ENCODE measurements around the gene HCN1. TPM values are rescaled to one million over a fixed set of nuclear protein-coding genes. Genes with fewer than 3 reads are reported as not detected.

HCN1 gene
- total RNA-seq, 6 experiments from 2014 or later, result not detected

DNA sequence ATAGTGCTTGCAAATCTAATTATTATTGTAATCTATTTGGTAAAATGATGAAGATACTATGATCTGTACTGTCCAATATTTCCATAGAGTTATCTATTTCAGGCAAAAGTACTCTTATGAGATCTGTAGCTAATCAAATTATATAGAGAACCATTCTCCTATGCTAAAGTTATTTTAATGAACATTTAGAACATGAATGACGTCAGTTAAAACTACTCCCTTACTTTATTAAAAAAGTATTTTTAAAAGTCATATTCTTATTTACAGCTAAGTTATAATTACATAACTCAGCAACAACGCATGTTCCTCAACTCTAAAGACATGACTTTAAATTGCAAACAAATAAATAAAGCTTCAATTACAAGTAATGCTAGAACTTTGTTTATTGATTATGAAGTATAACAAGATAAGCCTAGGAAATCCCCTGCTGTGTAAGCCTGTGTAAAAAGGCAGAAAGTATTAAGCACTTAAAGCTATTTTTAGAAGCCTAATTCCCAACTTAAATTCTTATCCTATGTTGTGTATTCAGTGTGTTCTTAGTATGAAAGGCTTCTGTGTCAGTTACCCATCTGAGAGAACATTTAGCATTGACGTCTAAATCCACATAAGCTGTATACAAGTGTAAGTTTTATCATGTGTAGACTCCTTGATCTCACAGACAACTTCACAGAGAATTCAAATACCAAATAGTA is 285.7 kb downstream of the HCN1 start:
- Mint-ChIP-seq H3K9me3 (peaks cover 7% of the 10 kb centered on the region), H3K4me1 (ENCODE audit: low read depth) (no peaks in the 10 kb centered on the region), H3K27ac (no peak overlapping the region), H3K4me3 (no peak overlapping the region), H3K27me3 (ENCODE audit: insufficient read depth) (no peaks in the 10 kb centered on the region), H3K36me3 (ENCODE audit: low read depth) (no peaks in the 10 kb centered on the region)
- no peak for DNase-seq
- TF ChIP-seq, protein P1, sequence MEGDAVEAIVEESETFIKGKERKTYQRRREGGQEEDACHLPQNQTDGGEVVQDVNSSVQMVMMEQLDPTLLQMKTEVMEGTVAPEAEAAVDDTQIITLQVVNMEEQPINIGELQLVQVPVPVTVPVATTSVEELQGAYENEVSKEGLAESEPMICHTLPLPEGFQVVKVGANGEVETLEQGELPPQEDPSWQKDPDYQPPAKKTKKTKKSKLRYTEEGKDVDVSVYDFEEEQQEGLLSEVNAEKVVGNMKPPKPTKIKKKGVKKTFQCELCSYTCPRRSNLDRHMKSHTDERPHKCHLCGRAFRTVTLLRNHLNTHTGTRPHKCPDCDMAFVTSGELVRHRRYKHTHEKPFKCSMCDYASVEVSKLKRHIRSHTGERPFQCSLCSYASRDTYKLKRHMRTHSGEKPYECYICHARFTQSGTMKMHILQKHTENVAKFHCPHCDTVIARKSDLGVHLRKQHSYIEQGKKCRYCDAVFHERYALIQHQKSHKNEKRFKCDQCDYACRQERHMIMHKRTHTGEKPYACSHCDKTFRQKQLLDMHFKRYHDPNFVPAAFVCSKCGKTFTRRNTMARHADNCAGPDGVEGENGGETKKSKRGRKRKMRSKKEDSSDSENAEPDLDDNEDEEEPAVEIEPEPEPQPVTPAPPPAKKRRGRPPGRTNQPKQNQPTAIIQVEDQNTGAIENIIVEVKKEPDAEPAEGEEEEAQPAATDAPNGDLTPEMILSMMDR (IDR thresholded peaks at IDR 0.05), result no peak

- H3K4me1 Mint-ChIP-seq (ENCODE audit: low read depth), result no peaks in the 10 kb centered on the region
- H3K36me3 Mint-ChIP-seq (ENCODE audit: low read depth), result no peaks in the 10 kb centered on the region
- DNase-seq, result no peak
- no peak overlapping the region for H3K4me3 Mint-ChIP-seq
- H3K9me3 Mint-ChIP-seq, result peaks cover 13% of the 10 kb centered on the region
- TF ChIP-seq, protein P1 (IDR thresholded peaks at IDR 0.05), result no peak
- no peak overlapping the region for H3K27ac Mint-ChIP-seq
- no peaks in the 10 kb centered on the region; the same call in 1 of the 2 replicates for H3K27me3 Mint-ChIP-seq (ENCODE audit: insufficient read depth)
These were observed 288.1 kb downstream of the HCN1 start for GRCh38 chr5:45408067-45408466.

GRCh38 chr5:45402804-45403455 is 293.2 kb downstream of the HCN1 start:
- Mint-ChIP-seq H3K27ac (no peak overlapping the region), H3K27me3 (ENCODE audit: insufficient read depth) (no peaks in the 10 kb centered on the region; the same call in 1 of the 2 replicates), H3K4me1 (ENCODE audit: low read depth) (no peaks in the 10 kb centered on the region), H3K9me3 (peaks cover 22% of the 10 kb centered on the region), H3K4me3 (no peak overlapping the region), H3K36me3 (ENCODE audit: low read depth) (no peaks in the 10 kb centered on the region)
- TF ChIP-seq, protein P1 (IDR thresholded peaks at IDR 0.05), result no peak
- no peak for DNase-seq

GRCh38 chr5:45399041-45399440 is 297.1 kb downstream of the HCN1 start:
- no peaks in the 10 kb centered on the region; the same call in 1 of the 2 replicates for H3K27me3 Mint-ChIP-seq (ENCODE audit: insufficient read depth)
- no peak for DNase-seq
- H3K27ac Mint-ChIP-seq, result no peak overlapping the region
- H3K9me3 Mint-ChIP-seq, result peaks cover 25% of the 10 kb centered on the region
- H3K36me3 Mint-ChIP-seq (ENCODE audit: low read depth), result no peaks in the 10 kb centered on the region
- TF ChIP-seq, protein P1 (IDR thresholded peaks at IDR 0.05), result no peak
- no peak overlapping the region for H3K4me3 Mint-ChIP-seq
- H3K4me1 Mint-ChIP-seq (ENCODE audit: low read depth), result no peaks in the 10 kb centered on the region

GRCh38 chr5:45385321-45386058 is 310.7 kb downstream of the HCN1 start:
- H3K4me1 Mint-ChIP-seq (ENCODE audit: low read depth), result no peaks in the 10 kb centered on the region
- H3K4me3 Mint-ChIP-seq, result no peak overlapping the region
- TF ChIP-seq, protein P1 (IDR thresholded peaks at IDR 0.05), result no peak
- no peak for DNase-seq
- peaks cover 36% of the 10 kb centered on the region for H3K9me3 Mint-ChIP-seq
- H3K27ac Mint-ChIP-seq, result no peak overlapping the region
- H3K27me3 Mint-ChIP-seq (ENCODE audit: insufficient read depth), result no peaks in the 10 kb centered on the region
- H3K36me3 Mint-ChIP-seq (ENCODE audit: low read depth), result no peaks in the 10 kb centered on the region
